ENCODE measurements around the gene FAM219B.
"Not testable (repeated sequence)": the region's sequence is repeated elsewhere in the genome, so short reads cannot be mapped to it uniquely, and the experiment has no call there.

FAM219B gene

GRCh38 chr15:74902295-74903075 is 4.2 kb downstream of the FAM219B start:
- DNase-seq, result no peak

- DNase-seq, result peak; percentile 44
These were observed 5.0 kb downstream of the FAM219B start for GRCh38 chr15:74901612-74902063.

- DNase-seq, result no peak
These were observed 9.3 kb downstream of the FAM219B start for GRCh38 chr15:74897300-74897701.

- no peak for DNase-seq
These were observed 10.3 kb downstream of the FAM219B start for GRCh38 chr15:74896316-74896715.

- no peak for DNase-seq
These were observed 10.8 kb downstream of the FAM219B start for GRCh38 chr15:74895830-74896229.

GRCh38 chr15:74894383-74894782 is 12.3 kb downstream of the FAM219B start:
- not testable (repeated sequence) for DNase-seq

- DNase-seq, result no peak
These were observed 13.0 kb downstream of the FAM219B start for GRCh38 chr15:74893627-74894026.

- no peak for DNase-seq
These were observed 13.7 kb downstream of the FAM219B start for GRCh38 chr15:74892931-74893330.

- no peak for DNase-seq
These were observed 14.3 kb downstream of the FAM219B start for GRCh38 chr15:74892313-74892712.

GRCh38 chr15:74891469-74891868 is 15.2 kb downstream of the FAM219B start:
- DNase-seq, result no peak

GRCh38 chr15:74890665-74890960 is 16.0 kb downstream of the FAM219B start:
- no peak for DNase-seq

GRCh38 chr15:74889883-74890664 is 16.6 kb downstream of the FAM219B start, which contains the start of gene MPI:
TSS of gene MPI (plus strand) at chr15:74890042. CDS start at chr15:74890074, 32 bp downstream.
- peak; percentile 75 for DNase-seq

- no peak for DNase-seq
These were observed 17.2 kb downstream of the FAM219B start for GRCh38 chr15:74889390-74889882.

- DNase-seq, result no peak
These were observed 17.9 kb downstream of the FAM219B start for GRCh38 chr15:74888716-74889115.

GRCh38 chr15:74887537-74888193 is 19.0 kb downstream of the FAM219B start:
- not testable (repeated sequence) for DNase-seq

- DNase-seq, result no peak
These were observed 21.2 kb downstream of the FAM219B start for GRCh38 chr15:74885461-74885860.

GRCh38 chr15:74884428-74885223 is 22.0 kb downstream of the FAM219B start:
- DNase-seq, result no peak

- no peak for DNase-seq
These were observed 24.1 kb downstream of the FAM219B start for GRCh38 chr15:74882528-74882927.

GRCh38 chr15:74878273-74878672 is 28.4 kb downstream of the FAM219B start:
- no peak for DNase-seq

- DNase-seq, result peak; percentile 40
These were observed 32.8 kb downstream of the FAM219B start for GRCh38 chr15:74873756-74874424.

- peak; percentile 88 for DNase-seq
These were observed 33.5 kb downstream of the FAM219B start, which contains the start of gene SCAMP2 for GRCh38 chr15:74873036-74873755. TSS of gene SCAMP2 (minus strand) at chr15:74873365. CDS start at chr15:74873255, 110 bp downstream.

Measured in NCI-H345 (cell line).